ENCODE data around the gene FAM117A.
"Not testable (repeated sequence)": the region's sequence is repeated elsewhere in the genome, so short reads cannot be mapped to it uniquely, and the experiment has no call there.

Gene FAM117A

DNA sequence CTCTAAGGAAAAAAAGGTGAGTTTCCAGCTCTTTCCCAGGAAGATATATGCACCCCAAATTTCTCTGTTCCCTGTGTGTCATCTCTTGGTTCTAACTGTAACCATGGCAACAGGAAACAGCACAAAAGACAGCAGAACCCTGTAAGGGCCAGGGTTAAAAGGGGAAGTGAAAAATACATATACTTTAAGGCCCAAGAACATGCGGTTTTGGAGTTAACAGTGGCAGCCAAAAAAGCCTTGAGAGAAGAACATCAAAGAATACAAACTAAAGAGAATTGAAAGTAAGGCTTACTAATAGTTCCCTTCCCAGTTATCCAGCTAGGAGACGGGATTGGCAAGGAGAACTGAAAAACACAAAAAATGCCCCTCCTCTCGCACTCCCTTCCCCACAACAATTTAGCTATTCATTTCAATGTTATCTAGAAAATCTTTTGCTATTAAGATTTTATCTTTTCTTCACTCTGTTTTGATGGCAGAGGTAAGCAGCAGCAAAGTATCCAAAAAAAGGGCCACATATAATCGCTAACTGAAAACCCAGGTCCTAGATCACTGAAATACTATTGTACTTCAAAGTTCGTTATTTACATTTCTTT is 87.6 kb downstream of the FAM117A start:
- DNase-seq = no peak

DNA sequence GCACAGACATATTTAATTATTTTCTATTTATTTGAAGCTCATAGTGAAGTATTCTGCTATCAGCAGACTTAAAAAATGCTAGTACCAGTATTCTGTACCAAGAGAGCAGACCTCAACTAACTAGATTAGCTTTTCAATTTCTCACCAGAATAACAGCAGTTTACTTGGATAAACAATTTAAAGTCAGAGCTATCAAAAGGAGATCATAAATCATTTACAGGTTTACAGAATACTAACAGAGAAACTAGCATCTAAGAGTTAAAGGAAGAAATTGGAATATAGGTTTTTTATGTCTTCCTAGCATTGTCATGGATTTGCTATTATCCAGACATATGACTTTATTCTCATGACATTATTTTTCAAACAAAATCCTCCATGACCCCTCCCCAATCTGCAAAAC is 89.4 kb downstream of the FAM117A start:
- no peak for DNase-seq

DNA sequence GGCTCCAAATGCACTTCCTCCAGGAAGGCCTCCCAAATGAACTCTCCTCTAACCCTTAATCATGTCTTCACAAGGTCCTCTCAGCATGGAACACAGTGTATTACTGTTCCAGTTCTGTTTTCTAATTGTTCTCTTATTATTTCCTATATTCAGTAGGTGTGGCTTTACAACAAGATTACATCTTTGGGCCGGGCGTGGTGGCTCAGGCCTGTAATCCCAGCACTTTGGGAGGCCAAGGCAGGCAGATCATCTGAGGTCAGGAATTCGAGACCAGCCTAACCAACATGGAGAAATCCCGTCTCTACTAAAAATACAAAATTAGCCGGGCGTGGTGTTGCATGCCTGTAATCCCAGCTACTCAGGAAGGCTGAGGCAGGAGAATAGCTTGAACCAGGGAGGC is 90.3 kb downstream of the FAM117A start:
- not testable (repeated sequence) for DNase-seq

DNA sequence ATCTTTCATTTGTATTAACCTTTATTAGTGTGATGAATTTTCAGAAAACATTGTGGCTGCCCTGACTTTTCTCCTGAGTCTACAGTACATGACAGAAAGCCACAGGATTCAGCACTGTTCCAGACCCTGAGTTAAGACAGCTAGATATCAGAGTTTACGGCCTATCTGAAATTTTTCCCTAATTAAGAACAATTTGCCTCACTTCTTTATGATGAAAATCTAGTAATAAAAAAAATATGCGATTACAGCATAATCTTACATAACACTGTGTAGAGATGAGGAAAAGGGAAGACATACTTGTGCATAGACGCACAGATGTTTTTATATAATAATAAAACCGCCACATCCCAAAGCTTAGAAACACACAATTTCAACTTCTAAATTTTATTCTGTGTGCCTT is 93.3 kb downstream of the FAM117A start:
- no peak for DNase-seq

DNA sequence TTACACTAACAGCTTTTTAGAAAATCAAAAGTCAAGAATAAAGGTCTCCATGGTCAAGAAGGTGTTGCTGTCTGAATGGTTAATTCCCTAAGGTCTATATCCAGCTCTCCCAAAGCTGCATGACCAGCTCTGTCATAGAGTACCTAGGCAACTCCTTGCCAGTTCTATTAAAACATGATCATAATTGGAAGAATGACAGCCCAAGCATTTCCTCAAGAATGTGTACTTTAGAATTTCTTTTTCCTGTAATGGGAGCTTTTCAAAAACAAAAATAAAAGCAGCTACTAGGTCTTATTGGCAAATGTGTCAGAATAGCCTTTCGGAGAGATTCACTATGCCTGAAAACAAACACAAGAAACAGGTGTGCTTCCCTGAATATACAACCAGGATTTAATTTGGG is 93.9 kb downstream of the FAM117A start:
- DNase-seq = no peak

DNA sequence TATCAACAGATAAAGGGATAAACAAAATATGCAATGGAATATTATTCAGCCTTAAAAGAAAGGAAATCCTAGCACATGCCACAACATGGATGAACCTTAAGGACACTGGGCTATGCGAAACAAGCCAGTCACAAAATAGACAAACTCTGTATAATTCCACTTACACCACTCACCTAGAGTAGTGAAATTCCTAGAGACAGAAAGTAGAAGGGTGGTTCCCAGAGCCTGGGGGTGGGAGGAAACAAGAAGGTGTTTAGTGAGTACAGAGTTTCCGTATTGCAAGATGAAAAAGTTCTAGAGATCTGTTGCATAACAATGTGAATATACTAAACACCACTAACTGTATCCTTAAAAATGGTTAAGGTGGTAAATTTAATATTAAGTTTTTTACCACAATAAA is 96.1 kb downstream of the FAM117A start:
- no peak for DNase-seq

DNA sequence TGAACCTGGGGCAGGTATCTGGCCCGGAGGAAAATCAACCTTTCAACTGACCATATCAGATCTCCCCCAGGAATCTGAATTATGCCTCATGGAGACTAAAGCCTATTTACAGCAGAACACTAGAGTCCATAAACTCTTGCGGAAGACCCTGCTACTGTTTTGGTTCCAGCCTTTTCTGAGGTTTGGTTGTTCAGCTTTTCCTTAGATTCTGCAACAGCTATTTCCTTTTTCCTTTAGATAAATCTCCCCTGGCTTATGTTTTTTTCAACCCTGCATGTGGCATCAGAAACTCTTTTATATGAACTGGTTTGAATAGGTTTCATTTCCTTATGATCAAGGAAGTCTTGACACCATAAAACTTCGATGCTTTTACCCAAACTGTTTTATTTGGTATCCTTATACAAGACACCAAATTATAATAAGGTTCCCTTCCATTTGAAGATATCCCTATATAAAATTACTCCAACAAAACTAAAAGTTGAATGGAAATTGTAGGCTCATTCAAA is 99.2 kb downstream of the FAM117A start:
- no peak for DNase-seq
